PC-9 (cell line): ENCODE data around the gene PRF1. TPM values are rescaled to one million over a fixed set of nuclear protein-coding genes. Genes with fewer than 3 reads are reported as not detected.

Experiments
- BruUV-seq: library from RNA; stranded (reverse); fragments of 400-500 nt; replicated peaks from 2 replicates; lab custom pipeline; 2021; lab: Mats Ljungman, UMichigan
- CTCF ChIA-PET: fragments of 300-600 bp; sonication (Branson Sonifier 250); formaldehyde crosslinking; loops from one replicate; lab custom pipeline; 2022; ENCODE audit warnings: antibody characterized with exemption; lab: Charles Lee
- POLR2A ChIA-PET: fragments of 300-600 bp; sonication (Branson Sonifier 250); formaldehyde crosslinking; loops from one replicate; lab custom pipeline; 2022; ENCODE audit warnings: antibody characterized with exemption; ENCODE audit not compliant: unreplicated experiment; lab: Charles Lee
- DNase-seq, 2 experiments: peaks; one replicate each; pipeline versions ENCODE4 v3.0.0 to v3.0.0-alpha.2; 2015 to 2022; ENCODE audit warnings: mixed read lengths in 1 of 2
- H2AFZ ChIP-seq: fragments of 200-600 bp; sonication (generic); 2 replicates; pipeline ENCODE4 v1.8.1; 2017; ENCODE audit warnings: antibody characterized with exemption
- H3F3A ChIP-seq: fragments of 200-600 bp; sonication (generic); 2 replicates; pipeline ENCODE4 v1.8.1; 2017; ENCODE audit warnings: antibody characterized with exemption, mild to moderate bottlenecking, low read depth; ENCODE audit not compliant: insufficient read depth
- H3K27ac ChIP-seq: fragments of 200-600 bp; sonication (generic); 2 replicates; pipeline ENCODE4 v1.6.1; 2016; ENCODE audit warnings: mixed run types
- H3K27me3 ChIP-seq: fragments of 200-600 bp; sonication (generic); 2 replicates; pipeline ENCODE4 v1.6.1; 2016; ENCODE audit warnings: low read depth, mixed run types; ENCODE audit not compliant: insufficient read depth
- H3K36me3 ChIP-seq: fragments of 200-600 bp; sonication (generic); 2 replicates; pipeline ENCODE4 v1.6.1; 2016; ENCODE audit warnings: low read depth, mixed run types
- H3K4me1 ChIP-seq: fragments of 200-600 bp; sonication (generic); replicated peaks from 2 replicates; pipeline ENCODE4 v1.6.1; 2016; ENCODE audit warnings: mixed run types; ENCODE audit not compliant: insufficient read depth
- H3K4me2 ChIP-seq: fragments of 200-600 bp; sonication (generic); 2 replicates; pipeline ENCODE4 v1.6.1; 2017; ENCODE audit warnings: mixed run types
- H3K4me3 ChIP-seq: fragments of 200-600 bp; sonication (generic); 2 replicates; pipeline ENCODE4 v1.6.1; 2016; ENCODE audit warnings: mixed run types
- H3K79me2 ChIP-seq: fragments of 200-600 bp; sonication (generic); 2 replicates; pipeline ENCODE4 v1.6.1; 2017; ENCODE audit warnings: low read depth, mixed run types
- H3K9me2 ChIP-seq: fragments of 200-600 bp; sonication (generic); 2 replicates; pipeline ENCODE4 v1.8.1; 2017; ENCODE audit warnings: mild to moderate bottlenecking; ENCODE audit not compliant: insufficient read depth
- H3K9me3 ChIP-seq: fragments of 200-600 bp; sonication (generic); 2 replicates; pipeline ENCODE4 v1.8.1; 2016; ENCODE audit warnings: low read depth; ENCODE audit not compliant: insufficient read depth
- H4K20me1 ChIP-seq: fragments of 200-600 bp; sonication (generic); 2 replicates; pipeline ENCODE4 v1.8.1; 2017; ENCODE audit not compliant: insufficient read depth
- EZH2 ChIP-seq: fragments of 200-600 bp; sonication (generic); IDR thresholded peaks from 2 replicates; pipeline ENCODE4 v1.8.0; 2017; ENCODE audit warnings: antibody characterized with exemption, low read depth
- intact Hi-C: fragments of 100-400 bp; cut with micrococcal nuclease; formaldehyde crosslinking; loops from one replicate; pipeline ENCODE4 v1.10.0; 2022; ENCODE audit not compliant: unreplicated experiment
- total RNA-seq: library from RNA; stranded (reverse); gene quantifications from 2 replicates; pipeline ENCODE4 v1.2.3, GENCODE V29; 2021
- TF ChIP-seq, protein P1 (sequence below): fragments of 200-600 bp; sonication (generic); conservative IDR thresholded peaks from 2 replicates; pipeline ENCODE4 v1.6.1; 2017; ENCODE audit warnings: mixed run types, antibody characterized with exemption, mild to moderate bottlenecking, moderate library complexity

The PRF1 gene
- total RNA-seq, 1 experiment from 2014 or later = not detected

DNA sequence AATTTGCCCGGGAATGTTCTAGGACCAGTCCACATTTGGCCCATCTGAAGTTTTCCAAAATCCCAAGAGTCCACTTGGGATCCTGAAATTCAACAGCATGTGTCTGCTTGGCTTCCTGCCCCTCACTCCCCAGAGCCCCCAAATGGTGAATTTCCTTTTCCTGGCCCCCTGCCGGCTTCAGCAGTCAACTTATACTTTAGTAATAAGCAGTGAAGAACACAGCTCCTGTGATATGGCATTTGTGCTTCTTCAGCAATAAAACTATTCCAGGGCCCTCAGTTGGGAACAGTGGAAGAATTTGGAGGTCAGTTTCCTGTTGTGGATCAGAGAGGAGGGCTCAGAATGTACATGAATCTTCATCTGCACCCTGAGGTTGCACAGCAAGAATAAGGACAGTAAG, 51.1 kb downstream of the PRF1 start:
- Histone ChIP-seq H3K4me1 (no peaks in the 10 kb centered on the region), H3K36me3 (no peaks in the 10 kb centered on the region), H3K9me3 (no peaks in the 10 kb centered on the region), H2AFZ (no peak overlapping the region), H3K9me2 (no peaks in the 10 kb centered on the region), H4K20me1 (no peaks in the 10 kb centered on the region; the same call in 1 of the 2 replicates), H3K4me3 (no peak overlapping the region), H3K79me2 (no peaks in the 10 kb centered on the region), H3K4me2 (no peak overlapping the region), H3K27ac (no peak overlapping the region), H3F3A (peaks cover 4% of the 10 kb centered on the region; the same call in 1 of the 2 replicates), H3K27me3 (no peaks in the 10 kb centered on the region)
- no peak for TF ChIP-seq EZH2
- TF ChIP-seq, protein P1, sequence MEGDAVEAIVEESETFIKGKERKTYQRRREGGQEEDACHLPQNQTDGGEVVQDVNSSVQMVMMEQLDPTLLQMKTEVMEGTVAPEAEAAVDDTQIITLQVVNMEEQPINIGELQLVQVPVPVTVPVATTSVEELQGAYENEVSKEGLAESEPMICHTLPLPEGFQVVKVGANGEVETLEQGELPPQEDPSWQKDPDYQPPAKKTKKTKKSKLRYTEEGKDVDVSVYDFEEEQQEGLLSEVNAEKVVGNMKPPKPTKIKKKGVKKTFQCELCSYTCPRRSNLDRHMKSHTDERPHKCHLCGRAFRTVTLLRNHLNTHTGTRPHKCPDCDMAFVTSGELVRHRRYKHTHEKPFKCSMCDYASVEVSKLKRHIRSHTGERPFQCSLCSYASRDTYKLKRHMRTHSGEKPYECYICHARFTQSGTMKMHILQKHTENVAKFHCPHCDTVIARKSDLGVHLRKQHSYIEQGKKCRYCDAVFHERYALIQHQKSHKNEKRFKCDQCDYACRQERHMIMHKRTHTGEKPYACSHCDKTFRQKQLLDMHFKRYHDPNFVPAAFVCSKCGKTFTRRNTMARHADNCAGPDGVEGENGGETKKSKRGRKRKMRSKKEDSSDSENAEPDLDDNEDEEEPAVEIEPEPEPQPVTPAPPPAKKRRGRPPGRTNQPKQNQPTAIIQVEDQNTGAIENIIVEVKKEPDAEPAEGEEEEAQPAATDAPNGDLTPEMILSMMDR = no peak
- POLR2A ChIA-PET = no interaction called here
- no TSS peak for BruUV-seq
- DNase-seq = no peak
- CTCF ChIA-PET = interaction anchor here (0.5 to 1.1 kb wide), 3 partner anchors 190 to 369 kb away, joined by 3 read pairs; no protein-coding TSS in a partner anchor
- intact Hi-C loops = loop anchor here (2.0 to 10.0 kb wide), 4 partner anchors 121 to 733 kb away; partner anchors contain the start of genes ADAMTS14, SGPL1 and UNC5B

GRCh38 chr10:70550459-70550858, 52.1 kb downstream of the PRF1 start:
- POLR2A ChIA-PET = interaction anchor here (0.6 kb wide), 1 partner anchor 243 kb away, joined by 6 read pairs; no protein-coding TSS in a partner anchor
- Histone ChIP-seq H3K9me3 (no peaks in the 10 kb centered on the region), H2AFZ (no peak overlapping the region), H3K4me2 (no peak overlapping the region), H3K27ac (no peak overlapping the region), H3K79me2 (no peaks in the 10 kb centered on the region), H4K20me1 (no peaks in the 10 kb centered on the region; the same call in 1 of the 2 replicates), H3F3A (peaks cover 4% of the 10 kb centered on the region; the same call in 1 of the 2 replicates), H3K4me3 (no peak overlapping the region), H3K27me3 (no peaks in the 10 kb centered on the region), H3K9me2 (no peaks in the 10 kb centered on the region), H3K4me1 (no peaks in the 10 kb centered on the region), H3K36me3 (no peaks in the 10 kb centered on the region)
- no peak for TF ChIP-seq EZH2
- TF ChIP-seq, protein P1 = no peak
- BruUV-seq = no TSS peak
- intact Hi-C loops = loop anchor here (1.0 to 10.0 kb wide), 6 partner anchors 122 to 734 kb away; partner anchors contain the start of genes ADAMTS14, SGPL1 and UNC5B
- CTCF ChIA-PET = interaction anchor here (0.8 kb wide), 1 partner anchor 208 kb away, joined by 3 read pairs; no protein-coding TSS in a partner anchor
- no peak for DNase-seq

DNA sequence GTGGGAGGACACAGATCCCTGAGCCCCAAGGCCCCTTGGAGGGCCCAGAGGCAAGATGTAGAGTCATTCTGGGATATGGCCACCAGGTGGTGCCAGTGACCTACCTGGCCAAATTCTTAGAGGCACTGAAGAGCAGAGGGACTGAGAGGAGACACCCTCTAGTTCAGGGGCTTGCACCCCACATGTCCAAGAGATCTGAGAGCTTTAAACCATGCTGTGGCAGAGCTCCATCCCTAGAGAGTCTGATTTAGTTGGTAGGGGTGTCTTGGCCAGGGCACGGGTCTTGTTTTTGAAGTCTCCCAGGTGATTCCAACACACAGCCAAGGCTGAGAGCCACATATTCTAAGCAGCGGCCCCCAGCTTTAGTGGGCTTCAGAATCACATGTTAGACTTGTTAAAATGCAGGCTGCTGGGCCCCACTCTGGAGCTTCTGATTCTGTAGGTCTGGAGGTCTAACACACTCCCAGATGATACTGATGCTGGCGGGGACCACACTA, 52.5 kb downstream of the PRF1 start:
- POLR2A ChIA-PET = interaction anchor here (0.6 kb wide), 1 partner anchor 244 kb away, joined by 6 read pairs; no protein-coding TSS in a partner anchor
- H3F3A ChIP-seq = peaks cover 4% of the 10 kb centered on the region; the same call in 1 of the 2 replicates

More for the DNA sequence above, 52.5 kb downstream of the PRF1 start:
- CTCF ChIA-PET = interaction anchor here (0.8 kb wide), 1 partner anchor 209 kb away, joined by 3 read pairs; no protein-coding TSS in a partner anchor
- no peaks in the 10 kb centered on the region for H3K36me3 ChIP-seq
- H2AFZ ChIP-seq = no peak overlapping the region
- no peak overlapping the region for H3K27ac ChIP-seq
- H4K20me1 ChIP-seq = no peaks in the 10 kb centered on the region; the same call in 1 of the 2 replicates
- H3K79me2 ChIP-seq = no peaks in the 10 kb centered on the region
- H3K4me1 ChIP-seq = no peaks in the 10 kb centered on the region
- no TSS peak for BruUV-seq
- H3K27me3 ChIP-seq = no peaks in the 10 kb centered on the region
- TF ChIP-seq, protein P1 = peak; percentile 98
- no peak for TF ChIP-seq EZH2
- peak; percentile 47 to 76 for DNase-seq
- H3K9me2 ChIP-seq = no peaks in the 10 kb centered on the region
- intact Hi-C loops = loop anchor here (1.0 to 10.0 kb wide), 7 partner anchors 122 to 735 kb away; partner anchors contain the start of genes ADAMTS14, SGPL1 and UNC5B
- no peak overlapping the region for H3K4me3 ChIP-seq
- no peak overlapping the region for H3K4me2 ChIP-seq
- H3K9me3 ChIP-seq = no peaks in the 10 kb centered on the region
